GM06990 (cell line): ENCODE results near the gene BRSK1.

Source experiments
- DNase-seq: peaks from one replicate; pipeline ENCODE4 v3.0.0-alpha.2; 2011; ENCODE audit not compliant: insufficient read length; ENCODE audit errors: extremely low read depth
- H3K27me3 ChIP-seq: replicated peaks from 2 replicates; pipeline ENCODE4 v1.6.0; 2011; ENCODE audit warnings: low read length; ENCODE audit not compliant: control insufficient read depth, insufficient read depth
- H3K36me3 ChIP-seq: 2 replicates; pipeline ENCODE4 v1.5.1; 2011; ENCODE audit warnings: low read length; ENCODE audit not compliant: control insufficient read depth, insufficient read depth
- H3K4me3 ChIP-seq: replicated peaks from 2 replicates; pipeline ENCODE4 v1.5.1; 2011; ENCODE audit warnings: low read depth, mild to moderate bottlenecking, control low read depth, low read length
- TF ChIP-seq, protein P1 (sequence below): IDR thresholded peaks from 2 replicates; pipeline ENCODE4 v1.5.1; 2011; ENCODE audit warnings: low read length, control low read depth, mild to moderate bottlenecking, inconsistent platforms; ENCODE audit not compliant: insufficient read depth, poor library complexity, severe bottlenecking

BRSK1 gene

DNA sequence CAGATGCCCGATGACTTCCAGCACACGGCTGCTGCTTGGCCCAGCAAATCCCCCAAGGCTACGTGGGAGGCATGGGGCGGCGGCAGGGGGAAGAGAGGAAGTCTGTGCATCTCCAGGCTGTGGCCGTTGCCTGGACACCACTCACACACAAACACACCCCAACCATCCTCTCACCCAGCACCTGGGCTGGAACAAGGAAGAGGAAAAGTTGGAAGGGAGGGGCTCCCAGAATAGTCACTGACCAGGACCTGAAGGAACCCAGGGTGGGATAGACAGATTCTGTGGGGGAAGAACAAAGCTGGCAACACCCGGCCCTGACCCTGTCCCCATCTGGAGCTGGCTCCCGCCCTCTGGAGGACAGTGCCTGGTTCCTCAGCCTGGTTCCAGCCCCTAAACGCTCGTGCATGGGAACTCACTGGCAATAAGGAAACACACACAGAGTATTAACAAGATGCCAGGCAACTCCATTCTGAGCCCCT lies 36.1 kb upstream of the BRSK1 start:
- TF ChIP-seq, protein P1, sequence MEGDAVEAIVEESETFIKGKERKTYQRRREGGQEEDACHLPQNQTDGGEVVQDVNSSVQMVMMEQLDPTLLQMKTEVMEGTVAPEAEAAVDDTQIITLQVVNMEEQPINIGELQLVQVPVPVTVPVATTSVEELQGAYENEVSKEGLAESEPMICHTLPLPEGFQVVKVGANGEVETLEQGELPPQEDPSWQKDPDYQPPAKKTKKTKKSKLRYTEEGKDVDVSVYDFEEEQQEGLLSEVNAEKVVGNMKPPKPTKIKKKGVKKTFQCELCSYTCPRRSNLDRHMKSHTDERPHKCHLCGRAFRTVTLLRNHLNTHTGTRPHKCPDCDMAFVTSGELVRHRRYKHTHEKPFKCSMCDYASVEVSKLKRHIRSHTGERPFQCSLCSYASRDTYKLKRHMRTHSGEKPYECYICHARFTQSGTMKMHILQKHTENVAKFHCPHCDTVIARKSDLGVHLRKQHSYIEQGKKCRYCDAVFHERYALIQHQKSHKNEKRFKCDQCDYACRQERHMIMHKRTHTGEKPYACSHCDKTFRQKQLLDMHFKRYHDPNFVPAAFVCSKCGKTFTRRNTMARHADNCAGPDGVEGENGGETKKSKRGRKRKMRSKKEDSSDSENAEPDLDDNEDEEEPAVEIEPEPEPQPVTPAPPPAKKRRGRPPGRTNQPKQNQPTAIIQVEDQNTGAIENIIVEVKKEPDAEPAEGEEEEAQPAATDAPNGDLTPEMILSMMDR: no peak
- H3K36me3 ChIP-seq: peaks cover 43% of the 10 kb centered on the region
- H3K27me3 ChIP-seq: no peaks in the 10 kb centered on the region
- H3K4me3 ChIP-seq: no peak overlapping the region
- no peak for DNase-seq

DNA sequence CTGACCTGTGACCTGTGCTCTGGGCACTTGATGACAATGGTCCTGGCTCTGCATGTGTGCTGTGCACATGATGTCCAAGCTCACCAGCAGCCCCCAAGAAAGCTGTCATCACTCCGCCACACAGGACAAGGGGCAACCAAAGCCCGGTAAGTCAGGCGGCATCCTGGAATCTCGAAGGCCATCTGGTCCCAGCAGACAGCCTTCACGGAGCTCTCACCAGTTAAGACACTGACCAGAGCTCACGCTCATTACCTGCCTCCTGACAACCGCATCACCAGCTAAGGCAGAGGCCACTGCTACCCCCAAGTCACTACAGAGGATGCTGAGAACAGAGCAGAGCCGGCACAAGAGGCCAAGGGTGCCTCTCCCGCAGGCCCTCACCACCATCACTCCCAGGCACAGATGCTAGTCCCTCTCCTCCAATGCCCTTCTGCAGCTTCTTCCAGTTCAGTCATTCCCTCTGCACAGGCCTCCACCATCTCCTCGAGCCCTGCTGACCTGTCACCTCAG lies 35.6 kb upstream of the BRSK1 start:
- Histone ChIP-seq H3K4me3 (no peak overlapping the region), H3K36me3 (peaks cover 43% of the 10 kb centered on the region), H3K27me3 (no peaks in the 10 kb centered on the region)
- DNase-seq: no peak
- TF ChIP-seq, protein P1: no peak

DNA sequence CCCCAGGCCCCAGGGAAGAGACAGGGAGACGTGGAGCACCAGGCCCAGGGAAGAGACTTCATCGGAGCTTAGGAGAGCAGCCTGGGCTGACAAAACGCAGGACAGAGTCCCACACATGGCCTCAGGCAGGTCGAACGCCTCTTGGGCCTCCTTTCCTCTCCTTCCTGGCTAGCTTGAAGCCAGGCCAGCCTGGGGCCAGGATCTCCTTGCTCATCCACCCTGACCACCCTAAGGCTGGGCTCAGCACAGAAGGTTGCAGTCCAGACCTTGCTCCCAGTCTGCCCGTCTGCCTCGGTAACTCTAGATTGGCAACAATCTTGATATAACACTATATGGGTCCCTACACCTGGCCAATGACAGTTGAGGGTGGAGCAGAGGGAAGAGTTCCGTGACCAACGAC lies 35.1 kb upstream of the BRSK1 start:
- DNase-seq: no peak
- TF ChIP-seq, protein P1: no peak
- Histone ChIP-seq H3K27me3 (no peaks in the 10 kb centered on the region), H3K4me3 (no peak overlapping the region), H3K36me3 (peaks cover 38% of the 10 kb centered on the region)

DNA sequence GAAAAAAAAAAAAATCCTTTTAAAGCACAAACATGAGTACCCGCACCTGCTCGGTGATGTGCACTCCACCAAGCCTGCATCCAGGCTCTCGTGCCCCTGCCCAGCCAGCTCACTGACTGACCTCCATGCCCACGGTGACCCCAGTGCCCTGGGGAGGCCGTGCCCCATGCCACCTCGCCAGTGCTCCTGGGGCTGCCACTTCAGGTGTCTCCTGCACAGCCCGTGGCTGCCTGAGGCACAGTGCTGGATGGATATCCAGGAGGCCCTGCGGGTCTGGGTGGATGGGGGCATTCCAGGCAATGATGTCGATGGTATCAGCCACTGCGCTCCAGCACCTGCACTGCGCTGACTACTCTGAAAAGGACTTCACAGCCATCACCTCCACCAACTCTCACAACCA lies 34.0 kb upstream of the BRSK1 start:
- H3K4me3 ChIP-seq: no peak overlapping the region
- H3K27me3 ChIP-seq: no peaks in the 10 kb centered on the region
- DNase-seq: no peak
- H3K36me3 ChIP-seq: peaks cover 31% of the 10 kb centered on the region
- TF ChIP-seq, protein P1: no peak

DNA sequence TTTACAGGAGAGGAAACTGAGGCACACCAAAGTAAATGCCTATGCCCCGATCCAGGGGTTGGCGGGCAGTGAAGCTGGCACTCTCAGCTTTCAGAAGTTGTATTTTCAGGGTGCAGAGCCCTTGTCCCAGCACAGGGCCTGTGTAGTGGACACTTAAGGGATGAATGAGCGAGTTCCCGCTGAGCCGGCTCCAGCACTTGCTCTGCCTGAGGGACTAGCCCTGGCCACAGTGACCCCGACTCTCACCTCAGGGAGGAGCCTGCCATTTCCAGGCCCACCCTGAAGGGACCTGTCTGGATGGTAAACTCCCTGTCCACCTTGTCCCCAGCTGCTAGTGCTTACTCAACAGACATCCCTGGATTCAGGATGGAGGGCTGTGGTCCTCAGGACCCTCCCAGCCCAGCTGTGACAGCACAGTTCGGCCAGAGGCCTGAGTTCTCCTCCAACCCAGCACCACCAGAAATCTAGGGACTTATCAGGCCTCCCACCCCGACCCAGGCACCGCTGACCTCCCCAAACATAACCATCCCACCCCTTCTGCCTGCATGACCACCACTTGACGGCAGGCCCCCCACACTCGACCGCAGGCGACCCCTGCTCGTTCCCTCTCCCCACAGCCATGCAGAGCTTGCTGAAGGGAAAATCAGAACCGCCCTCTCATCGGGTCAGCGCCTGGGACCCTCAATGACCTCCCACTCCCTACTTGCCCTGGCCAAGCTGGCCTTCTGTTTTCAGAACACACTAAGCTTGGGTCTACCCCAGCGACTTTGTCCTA lies 33.3 kb upstream of the BRSK1 start:
- H3K4me3 ChIP-seq: no peak overlapping the region
- TF ChIP-seq, protein P1: no peak
- no peaks in the 10 kb centered on the region for H3K27me3 ChIP-seq
- H3K36me3 ChIP-seq: peaks cover 26% of the 10 kb centered on the region
- DNase-seq: no peak
